Stimulated activated CD4-positive, alpha-beta T cell treated with anti-CD3 and anti-CD28 coated beads, Interleukin-1b, Interleukin-23, amount 100 ng/mL, for 24 hours (primary cell): ENCODE results near the gene CCDC200.
"Not testable (repeated sequence)": the region's sequence is repeated elsewhere in the genome, so short reads cannot be mapped to it uniquely, and the experiment has no call there.

ENCODE experiments used
- DNase-seq, 4 experiments: peaks; one replicate each; pipeline ENCODE4 v3.0.0-alpha.2; 2020; ENCODE audit warnings: low read depth in 4 of 4, low spot score in 1 of 4

Gene CCDC200

DNA sequence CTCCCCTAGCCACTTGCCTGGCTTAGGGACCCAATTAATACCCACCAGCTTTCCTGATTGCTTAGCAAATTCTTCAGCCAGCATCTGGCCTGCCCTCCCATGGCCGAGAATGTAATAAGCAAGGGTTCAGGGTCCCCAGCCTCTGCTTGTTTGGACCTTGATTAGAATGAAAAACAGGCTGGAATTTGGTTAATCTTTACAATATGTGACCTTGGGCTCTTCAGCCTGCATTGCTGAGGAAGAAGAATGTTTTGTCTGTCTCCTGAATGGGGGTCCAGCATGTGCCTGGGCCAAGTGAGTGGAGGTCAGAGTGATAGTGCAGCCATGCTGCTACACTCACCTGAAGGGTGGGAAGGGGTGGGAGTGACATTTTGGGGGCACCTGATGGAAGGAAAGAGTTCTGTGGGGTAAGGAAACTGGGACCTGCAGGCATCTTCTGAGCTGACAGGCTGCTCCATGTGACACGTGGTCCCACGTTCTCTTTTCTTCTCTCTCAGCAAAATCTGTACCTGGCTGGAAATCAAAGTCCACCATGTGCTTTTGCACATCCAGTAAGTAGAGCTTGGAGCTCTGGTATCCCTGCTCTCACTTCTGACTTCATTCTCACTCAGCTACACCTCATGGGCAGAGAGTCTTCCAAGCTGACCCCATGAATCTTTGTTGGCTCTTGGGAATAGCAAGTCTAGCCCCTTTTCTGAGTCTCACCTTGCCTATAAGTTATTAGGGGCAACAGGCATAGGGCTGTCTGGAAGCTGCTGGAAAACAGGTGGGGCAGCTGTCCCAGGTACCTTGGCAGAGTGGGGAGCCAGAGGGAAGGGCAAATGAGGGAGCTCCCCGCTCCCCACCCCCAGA lies 11.4 kb downstream of the CCDC200 start:
- DNase-seq, result no peak

DNA sequence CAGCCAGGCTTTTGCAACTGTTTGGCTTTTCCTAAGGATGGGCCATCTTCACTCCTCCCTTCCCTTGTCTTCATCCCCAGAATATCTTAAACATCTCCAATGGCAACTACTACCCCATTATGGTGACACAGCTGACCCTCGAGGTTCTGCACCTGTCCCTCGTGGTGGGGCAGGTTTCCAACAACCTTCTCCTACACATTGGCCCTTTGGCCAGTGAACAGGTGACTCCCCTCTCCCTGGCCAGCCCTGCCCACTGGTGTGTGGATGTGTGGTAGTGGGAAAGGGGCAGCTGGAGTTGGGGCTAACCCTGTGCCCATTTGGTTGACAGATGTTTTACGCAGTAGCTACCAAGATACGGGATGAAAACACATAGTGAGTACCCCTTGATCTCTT lies 12.1 kb downstream of the CCDC200 start:
- DNase-seq, result no peak

DNA sequence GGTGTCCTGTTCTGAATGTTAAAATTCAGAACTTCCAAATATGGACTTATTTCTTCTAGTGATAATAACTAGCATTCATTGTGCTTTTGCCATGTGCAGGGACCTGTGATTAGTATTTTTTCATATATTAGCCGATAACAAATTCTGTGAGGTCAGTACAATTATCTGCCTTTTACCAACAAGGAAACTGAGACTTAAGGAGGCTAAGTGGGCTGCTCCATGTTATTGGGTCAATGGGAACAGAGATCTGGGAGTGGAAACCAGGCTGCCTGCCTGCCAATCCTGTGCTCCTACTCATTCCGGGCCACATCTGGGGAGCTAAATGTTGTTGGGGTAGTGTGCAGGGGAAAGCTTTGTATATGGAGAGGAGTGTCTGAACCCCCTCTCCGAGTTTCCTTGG lies 13.1 kb downstream of the CCDC200 start:
- no peak for DNase-seq

DNA sequence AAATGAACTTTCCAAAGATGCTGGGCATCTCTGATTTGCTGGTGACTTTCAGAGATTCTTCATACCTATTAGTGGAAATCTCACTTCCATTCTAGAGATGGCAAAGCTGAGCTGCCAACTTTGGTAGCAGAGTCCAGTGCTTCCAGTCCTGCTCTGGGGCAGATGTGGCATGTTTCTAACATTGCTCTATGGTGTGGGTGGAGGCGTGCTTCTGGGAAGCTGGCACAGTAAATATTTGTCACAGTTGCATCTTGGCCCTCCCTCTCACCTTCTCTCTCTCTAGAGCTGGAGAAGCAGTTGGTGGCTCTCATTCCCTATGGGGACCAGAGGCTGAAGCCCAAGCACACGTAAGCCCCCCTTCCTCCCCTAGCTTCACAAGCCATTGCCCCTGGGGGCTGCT lies 14.9 kb downstream of the CCDC200 start:
- DNase-seq, result no peak

DNA sequence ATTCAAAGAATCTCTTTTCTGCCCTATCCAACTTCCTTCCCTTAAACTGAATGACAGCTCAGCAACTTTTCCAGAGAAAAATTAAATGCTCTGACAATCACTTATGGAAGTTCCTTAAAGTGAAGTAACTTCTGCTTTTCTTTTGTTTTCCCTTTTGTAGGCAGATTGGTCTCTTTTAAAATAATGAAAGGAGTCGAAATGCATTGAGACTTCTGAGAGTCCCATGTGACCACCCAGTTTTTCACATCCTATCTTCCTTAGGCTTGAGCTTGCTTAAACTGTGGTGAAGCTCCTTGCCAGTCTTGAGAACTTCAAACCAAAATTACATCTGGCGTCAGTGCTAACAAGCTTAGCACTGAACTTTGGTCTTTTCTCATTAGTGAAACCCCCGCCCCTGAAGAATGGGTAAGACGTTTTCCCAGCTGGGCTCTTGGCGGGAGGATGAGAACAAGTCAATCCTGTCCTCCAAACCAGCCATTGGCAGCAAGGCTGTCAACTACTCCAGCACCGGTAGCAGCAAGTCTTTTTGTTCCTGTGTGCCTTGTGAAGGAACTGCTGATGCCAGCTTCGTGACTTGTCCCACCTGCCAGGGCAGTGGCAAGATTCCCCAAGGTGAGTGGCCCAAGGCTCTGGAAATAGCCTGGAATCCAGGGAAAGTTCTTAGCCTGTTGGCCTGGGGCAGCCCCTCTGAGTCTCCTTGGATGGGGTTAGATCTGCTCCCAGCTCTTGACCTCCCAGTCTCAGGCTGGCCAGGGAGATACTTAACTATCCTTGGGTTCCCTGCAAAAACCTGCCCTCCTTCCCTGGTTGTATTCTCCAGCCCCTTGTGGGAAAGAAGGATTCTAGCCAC lies 15.6 kb downstream of the CCDC200 start:
- no peak for DNase-seq

DNA sequence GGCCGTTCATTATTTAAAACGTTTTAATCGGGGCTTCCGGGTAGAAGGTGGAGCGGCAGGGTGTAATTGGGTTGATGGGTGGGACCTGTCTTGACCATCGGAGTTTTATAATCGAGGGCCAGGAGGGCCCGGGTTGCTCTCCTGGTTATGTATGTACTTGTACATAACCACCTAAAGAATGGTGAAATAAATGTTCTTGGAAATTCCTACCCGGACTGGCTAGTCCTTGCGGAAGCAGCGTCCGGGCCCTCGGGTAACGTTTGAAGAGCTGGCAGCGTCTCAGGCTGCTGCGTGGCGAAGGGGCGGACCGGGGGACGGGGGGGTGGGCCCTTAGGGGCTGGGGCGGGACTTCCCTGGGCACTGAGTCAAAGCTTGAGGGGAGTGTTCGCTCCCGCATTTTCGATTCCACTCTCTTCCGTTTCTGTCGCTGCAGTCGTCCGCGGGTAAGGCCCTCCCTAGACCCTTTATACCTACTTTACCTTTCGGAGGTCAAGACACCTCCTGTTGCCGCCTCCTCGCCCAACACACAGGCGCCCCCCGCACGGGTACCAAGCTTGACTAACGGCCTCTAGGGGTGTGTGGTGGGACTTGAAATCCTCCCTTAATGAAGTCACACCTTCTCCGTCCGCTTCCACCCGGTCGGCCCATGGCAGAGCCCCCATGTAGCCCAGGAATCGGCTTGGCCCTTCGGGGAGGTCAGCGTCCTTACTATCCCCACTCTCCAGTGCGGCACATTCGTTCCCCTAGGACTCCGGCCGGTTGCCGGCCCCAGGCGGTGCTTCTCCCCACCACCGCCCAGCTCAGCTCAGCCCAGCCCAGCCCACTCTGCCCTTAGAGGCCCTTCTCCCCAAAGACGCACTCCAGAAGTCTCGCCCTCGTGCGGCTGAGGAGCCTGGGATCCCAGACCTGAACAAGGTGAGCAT lies 16.7 kb downstream of the CCDC200 start, which contains the start of gene TMEM106A:
TSS of gene TMEM106A (plus strand) at position 396 of the 923 bp plus-strand sequence. CDS start 1,167 bp downstream, outside the sequence.
- peak; percentile 53 to 68 (median 57) for DNase-seq

DNA sequence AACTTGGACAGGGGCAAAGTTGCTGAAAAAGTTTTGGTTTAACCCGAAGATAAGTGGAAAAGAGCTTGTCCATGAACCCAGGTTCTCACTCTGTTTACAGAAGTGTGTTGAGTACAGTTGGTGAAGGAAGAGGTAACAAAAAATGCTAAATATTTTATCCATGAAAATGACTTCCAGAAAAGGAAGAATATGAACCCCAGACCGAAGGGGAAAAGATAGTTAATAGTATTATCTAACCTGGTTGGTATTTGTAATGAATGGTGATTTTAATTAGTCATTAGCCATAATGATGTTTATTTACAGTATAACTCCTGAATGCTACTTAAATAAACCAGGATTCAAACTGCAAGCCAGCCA lies 17.3 kb downstream of the CCDC200 start:
- no peak for DNase-seq

DNA sequence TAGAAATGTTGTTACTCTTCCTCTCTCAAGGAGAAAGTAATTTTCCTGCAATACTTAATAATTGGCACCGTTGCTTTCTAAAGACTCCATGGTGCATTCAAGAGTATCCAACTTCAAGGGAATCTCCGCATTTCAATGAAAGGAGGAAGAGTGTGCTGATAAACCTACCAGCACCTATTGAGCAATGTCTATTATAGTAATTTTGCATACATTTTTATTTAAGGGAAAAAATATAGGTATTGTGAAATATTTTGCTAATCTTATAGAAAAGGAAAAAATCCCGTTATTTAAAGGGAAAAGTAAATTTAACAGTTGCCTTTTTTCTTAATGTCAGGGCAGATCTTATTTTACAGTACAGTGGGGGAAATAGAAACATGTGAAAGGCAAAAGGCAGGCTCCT lies 17.8 kb downstream of the CCDC200 start:
- no peak for DNase-seq

DNA sequence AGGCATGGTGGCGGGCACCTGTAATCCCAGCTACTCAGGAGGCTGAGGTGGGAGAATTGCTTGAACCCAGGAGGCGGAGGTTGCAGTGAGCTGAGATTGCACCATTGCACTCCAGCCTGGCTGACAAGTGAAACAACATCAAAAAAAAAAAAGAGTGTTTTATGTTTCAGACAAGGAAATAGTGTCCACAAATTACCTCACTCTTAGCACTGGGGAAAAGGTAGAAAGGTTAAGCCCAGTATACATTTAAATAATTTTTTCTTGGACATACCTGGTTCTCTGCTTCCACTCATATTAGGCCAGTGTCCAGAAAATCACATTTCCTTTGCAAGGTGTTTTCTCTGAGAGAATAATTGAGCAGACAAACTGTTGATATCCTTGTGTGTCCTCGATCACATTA lies 25.4 kb downstream of the CCDC200 start:
- DNase-seq, result not testable (repeated sequence)

DNA sequence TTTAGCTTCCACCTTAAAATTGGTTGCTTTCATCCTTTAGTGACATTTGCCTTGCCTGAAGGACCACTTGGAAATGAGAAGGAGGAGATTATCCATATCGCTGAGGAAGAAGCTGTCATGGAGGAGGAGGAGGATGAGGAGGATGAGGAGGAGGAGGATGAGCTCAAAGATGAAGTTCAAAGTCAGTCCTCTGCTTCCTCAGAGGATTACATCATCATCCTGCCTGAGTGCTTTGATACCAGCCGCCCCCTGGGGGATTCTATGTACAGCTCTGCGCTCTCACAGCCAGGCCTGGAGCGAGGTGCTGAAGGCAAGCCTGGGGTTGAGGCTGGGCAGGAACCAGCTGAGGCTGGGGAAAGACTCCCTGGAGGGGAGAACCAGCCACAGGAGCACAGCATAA lies 28.3 kb downstream of the CCDC200 start:
- DNase-seq, result no peak

DNA sequence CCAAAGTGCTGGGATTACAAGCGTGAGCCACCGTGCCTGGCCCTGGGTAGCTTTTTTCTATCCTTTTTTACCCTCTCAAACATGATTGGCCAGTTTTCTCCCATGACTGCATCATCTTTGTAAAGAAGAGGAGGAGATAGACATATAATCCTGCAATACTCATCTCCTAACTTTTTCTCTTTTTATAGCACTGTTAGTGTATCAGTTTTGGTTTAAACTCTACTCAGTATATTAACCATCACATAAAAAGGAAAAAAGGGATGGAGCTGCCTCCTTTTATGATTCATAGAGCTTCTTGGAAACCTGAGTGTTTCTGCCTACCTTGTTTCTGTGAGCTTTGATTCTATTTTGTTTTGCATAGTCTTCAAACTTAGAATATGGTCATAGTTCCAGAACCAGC lies 28.8 kb downstream of the CCDC200 start:
- DNase-seq, result no peak

DNA sequence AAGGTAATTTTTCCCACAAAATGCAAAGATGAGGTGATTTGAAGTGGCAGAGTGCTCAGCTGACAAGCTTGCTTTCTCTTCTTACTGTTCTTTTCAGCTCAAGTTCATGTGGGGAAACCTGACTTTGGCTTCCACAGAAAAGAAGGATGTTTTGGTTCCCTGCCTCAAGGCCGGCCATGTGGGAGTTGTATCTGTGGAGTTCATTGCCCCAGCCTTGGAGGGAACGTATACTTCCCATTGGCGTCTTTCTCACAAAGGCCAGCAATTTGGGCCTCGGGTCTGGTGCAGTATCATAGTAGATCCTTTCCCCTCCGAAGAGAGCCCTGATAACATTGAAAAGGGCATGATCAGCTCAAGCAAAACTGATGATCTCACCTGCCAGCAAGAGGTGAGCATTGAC lies 35.2 kb downstream of the CCDC200 start:
- DNase-seq, result no peak

DNA sequence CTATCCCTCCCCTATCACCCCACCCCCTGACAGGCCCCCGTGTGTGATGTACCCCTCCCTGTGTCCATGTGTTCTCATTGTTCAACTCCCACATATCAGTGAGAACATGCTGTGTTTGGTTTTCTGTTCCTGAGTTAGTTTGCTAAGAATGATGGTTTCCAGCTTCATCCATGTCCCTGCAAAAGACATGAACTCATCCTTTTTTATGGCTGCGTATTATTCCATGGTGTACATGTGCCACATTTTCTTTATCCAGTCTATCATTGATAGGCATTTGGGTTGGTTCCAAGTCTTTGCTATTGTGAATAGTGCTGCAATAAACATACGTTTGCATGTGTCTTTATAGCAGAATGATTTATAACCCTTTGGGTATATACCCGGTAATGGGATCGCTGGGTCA lies 41.8 kb downstream of the CCDC200 start:
- DNase-seq, result not testable (repeated sequence)

DNA sequence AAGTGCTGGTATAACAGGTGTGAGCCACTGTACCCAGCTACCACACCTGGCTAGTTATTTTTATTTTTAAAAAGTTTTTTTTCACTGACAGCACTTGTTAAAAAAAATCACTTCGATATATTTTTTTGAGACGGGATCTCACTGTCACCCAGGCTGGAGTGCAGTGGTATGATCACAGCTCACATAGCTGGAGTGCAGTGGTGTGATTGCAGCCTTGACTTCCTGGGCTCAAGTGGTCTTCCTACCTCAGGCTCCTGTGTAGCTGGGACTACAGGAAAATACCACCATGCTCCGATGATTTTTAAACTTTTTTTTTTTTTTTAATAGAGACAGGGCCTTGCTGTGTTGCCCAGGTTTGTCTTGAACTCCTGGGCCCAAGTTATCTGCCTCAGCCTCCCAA lies 44.5 kb downstream of the CCDC200 start:
- no peak for DNase-seq

DNA sequence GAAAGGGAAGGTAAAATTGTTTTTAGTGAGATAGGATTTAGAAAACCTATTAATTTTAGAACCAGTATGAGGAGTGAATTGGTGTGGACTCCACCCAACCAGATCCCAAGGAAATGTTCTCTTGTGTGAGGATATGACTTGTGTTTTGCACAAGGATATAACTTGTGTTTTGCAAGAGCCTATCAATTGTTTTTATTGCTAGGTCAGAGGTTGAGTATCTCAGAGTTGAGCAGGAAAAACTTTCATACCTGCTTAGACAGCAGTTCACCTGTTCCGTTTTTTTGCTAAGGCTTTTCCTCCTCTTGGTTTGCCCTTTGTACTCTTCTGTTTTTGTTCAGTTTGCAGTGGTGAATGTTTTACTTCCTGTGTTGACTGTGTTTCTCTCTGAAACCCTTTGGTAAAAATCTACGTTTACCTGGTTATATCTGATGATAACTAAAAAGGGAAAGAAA lies 52.3 kb downstream of the CCDC200 start:
- DNase-seq, result no peak

DNA sequence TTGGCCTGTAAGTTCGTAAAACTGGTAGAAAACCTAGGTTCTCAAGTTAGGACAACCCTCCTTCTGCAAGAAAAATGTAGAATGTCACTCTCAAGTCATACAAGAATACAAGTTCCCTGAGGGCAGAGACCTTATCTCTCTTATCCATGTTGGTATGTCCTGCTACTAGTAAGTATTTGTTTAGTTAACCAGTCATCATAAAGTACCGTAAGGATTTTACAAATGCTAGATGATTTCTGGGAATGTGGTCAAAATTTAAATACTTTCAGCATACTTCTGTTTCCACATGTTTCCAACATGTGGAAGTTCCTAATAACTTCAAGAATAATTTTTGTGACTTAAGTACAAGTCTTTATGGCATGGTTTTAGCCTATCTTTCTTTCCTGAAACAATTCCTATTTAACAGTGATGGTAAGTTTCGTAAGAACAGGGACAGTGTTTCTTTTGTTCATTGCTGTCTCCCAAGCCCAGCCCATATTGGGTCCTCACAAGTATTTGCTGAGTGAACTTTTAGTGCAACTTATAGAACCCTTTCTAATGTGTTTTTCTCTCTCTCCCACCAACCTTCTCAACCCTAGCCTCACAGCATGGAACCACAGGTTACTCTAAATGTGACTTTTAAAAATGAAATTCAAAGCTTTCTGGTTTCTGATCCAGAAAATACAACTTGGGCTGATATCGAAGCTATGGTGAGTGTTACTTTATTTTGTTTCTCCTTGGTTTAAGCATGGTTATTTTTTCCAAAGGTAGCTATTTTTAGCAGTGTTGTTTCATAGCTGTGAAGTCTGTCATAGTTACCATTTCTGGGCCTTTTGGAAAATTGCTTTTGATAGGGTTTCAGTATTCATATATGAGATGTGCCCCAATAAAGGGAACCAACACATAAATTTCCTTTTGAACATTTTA lies 53.0 kb downstream of the CCDC200 start:
- DNase-seq, result no peak

DNA sequence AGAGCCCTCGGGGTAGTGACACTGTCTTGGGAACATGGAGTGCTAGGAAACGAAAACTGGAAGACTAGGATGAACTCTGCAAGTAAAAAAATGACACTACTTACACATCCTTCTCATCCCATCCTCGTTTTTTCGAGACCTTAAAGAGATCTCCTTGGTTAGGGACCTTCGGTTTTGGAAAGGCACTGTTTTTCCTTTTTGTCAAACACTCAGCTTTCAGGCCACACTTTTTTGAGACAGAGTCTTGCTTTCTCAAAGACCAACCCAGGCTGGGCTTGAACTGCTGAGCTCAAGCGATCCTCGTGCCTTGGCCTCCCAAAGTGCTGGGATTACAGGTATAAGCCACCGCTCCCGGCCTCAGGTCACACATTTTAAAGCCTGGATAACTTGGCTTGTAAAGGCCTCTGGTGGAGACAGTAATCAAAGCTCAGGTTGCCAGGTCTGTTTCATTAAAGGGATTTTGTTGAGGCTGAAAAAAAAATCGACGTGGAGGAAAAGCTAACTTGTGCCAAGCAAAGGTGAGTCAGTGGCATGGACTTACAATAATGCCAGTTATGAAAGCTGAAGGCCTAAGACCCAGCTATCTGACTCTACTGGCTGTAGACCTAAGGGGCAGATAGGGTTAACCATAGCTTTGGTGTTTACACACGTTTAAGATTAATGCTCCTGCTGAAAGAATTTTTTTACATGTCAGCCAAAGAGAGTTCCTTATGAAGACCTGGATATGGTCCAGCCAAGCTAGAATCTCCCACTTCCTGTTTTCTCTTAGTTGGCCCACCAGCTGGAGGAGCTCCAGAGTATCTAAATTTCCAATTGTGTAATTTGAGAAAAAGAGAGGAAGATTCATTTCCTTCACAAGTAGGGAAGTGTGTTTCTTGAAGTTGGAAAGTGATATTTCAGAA lies 56.6 kb downstream of the CCDC200 start:
- DNase-seq, result no peak
